Endothelial cell of umbilical vein (primary cell): ENCODE results near the gene MBIP. TPM values are rescaled to one million over a fixed set of nuclear protein-coding genes. Genes with fewer than 3 reads are reported as not detected.

Experiments used
- BruUV-seq: library from RNA; stranded (reverse); fragments of 400-500 nt; replicated peaks from 2 replicates; lab custom pipeline; 2021; lab: Mats Ljungman, UMichigan
- CTCF ChIA-PET: fragments of 300-600, 350-600 bp; sonication (Branson Sonifier 250); formaldehyde crosslinking; loops from one replicate; lab custom pipeline; 2021; ENCODE audit warnings: antibody characterized with exemption, inconsistent platforms; lab: Charles Lee
- POLR2A ChIA-PET: fragments of 300-600, 350-600 bp; sonication (Branson Sonifier 250); formaldehyde crosslinking; loops from one replicate; lab custom pipeline; 2021; ENCODE audit warnings: antibody characterized with exemption, inconsistent platforms; lab: Charles Lee
- DNase-seq: peaks from one replicate; pipeline ENCODE4 v3.0.0-alpha.2; 2011; ENCODE audit warnings: low read depth, low spot score
- FAIRE-seq: peaks from 2 replicates; lab custom pipeline; 2011; peaks lifted over from hg19 to GRCh38; lab: Jason Lieb, UNC
- H2AFZ ChIP-seq: 2 replicates; pipeline ENCODE4 v1.6.0; 2012; ENCODE audit warnings: low read depth, low read length, control low read depth, inconsistent platforms
- H3K27ac ChIP-seq: 2 replicates; pipeline ENCODE4 v1.5.1; 2011; ENCODE audit warnings: low read depth, mild to moderate bottlenecking, control low read depth, low read length, moderate library complexity; ENCODE audit not compliant: insufficient read depth
- H3K27me3 ChIP-seq, 2 experiments: 2 replicates each; pipeline versions ENCODE4 v1.6.0 to v1.6.1; 2011; ENCODE audit warnings: low read length in 2 of 2, mixed read lengths in 1 of 2; ENCODE audit not compliant: control insufficient read depth in 2 of 2, insufficient read depth in 2 of 2
- H3K36me3 ChIP-seq, 2 experiments: 2 replicates in 1 of 2; 3 replicates in 1 of 2; pipeline ENCODE4 v1.5.1; 2011; ENCODE audit warnings: low read length in 2 of 2, mild to moderate bottlenecking in 1 of 2, moderate library complexity in 1 of 2; ENCODE audit not compliant: control insufficient read depth in 2 of 2, insufficient read depth in 2 of 2; ENCODE audit errors: extremely low read depth in 1 of 2
- H3K4me1 ChIP-seq: 3 replicates; pipeline ENCODE4 v1.5.1; 2011; ENCODE audit warnings: mild to moderate bottlenecking, low read length; ENCODE audit not compliant: control insufficient read depth, insufficient read depth; ENCODE audit errors: extremely low read depth
- H3K4me2 ChIP-seq: 2 replicates; pipeline ENCODE4 v1.6.1; 2011; ENCODE audit warnings: low read length, control low read depth, mixed read lengths; ENCODE audit not compliant: insufficient read depth
- H3K4me3 ChIP-seq, 3 experiments: fragments of 200-600 bp in 1 of 3; sonication (generic), shearing (Covaris generic) in 1 of 3; replicated peaks in 1 of 3; 2 replicates each; pipeline ENCODE4 v1.5.1; 2011 to 2016; ENCODE audit warnings: control low read depth in 3 of 3, low read length in 3 of 3, mild to moderate bottlenecking in 2 of 3, inconsistent platforms in 1 of 3, low read depth in 1 of 3, moderate library complexity in 1 of 3; ENCODE audit not compliant: insufficient read depth in 1 of 3
- H3K79me2 ChIP-seq: 2 replicates; pipeline ENCODE4 v1.6.0; 2012; ENCODE audit warnings: low read length, inconsistent platforms; ENCODE audit not compliant: control insufficient read depth, insufficient read depth
- H3K9ac ChIP-seq: replicated peaks from 2 replicates; pipeline ENCODE3; 2011; ENCODE audit warnings: low read length, control low read depth; ENCODE audit not compliant: insufficient read depth; ENCODE audit errors: extremely low read depth
- H3K9me1 ChIP-seq: replicated peaks from 3 replicates; pipeline ENCODE4 v1.6.0; 2011; ENCODE audit warnings: mild to moderate bottlenecking, low read length; ENCODE audit not compliant: control insufficient read depth, insufficient read depth; ENCODE audit errors: extremely low read depth
- H3K9me3 ChIP-seq: replicated peaks from 2 replicates; pipeline ENCODE4 v1.5.1; 2012; ENCODE audit warnings: low read length, inconsistent platforms; ENCODE audit not compliant: control insufficient read depth, insufficient read depth
- H4K20me1 ChIP-seq: replicated peaks from 2 replicates; pipeline ENCODE3; 2011; ENCODE audit warnings: mild to moderate bottlenecking, low read length; ENCODE audit not compliant: control insufficient read depth, insufficient read depth; ENCODE audit errors: extremely low read depth
- EZH2 ChIP-seq: IDR thresholded peaks from 2 replicates; pipeline ENCODE4 v1.6.1; 2012; ENCODE audit warnings: borderline replicate concordance, low read depth, mild to moderate bottlenecking, moderate library complexity, low read length, inconsistent platforms; ENCODE audit not compliant: severe bottlenecking
- FOS ChIP-seq: IDR thresholded peaks from 2 replicates; pipeline ENCODE4 v1.6.1; 2011; ENCODE audit warnings: mild to moderate bottlenecking, low read length, moderate library complexity, borderline replicate concordance; ENCODE audit not compliant: insufficient read depth
- GATA2 ChIP-seq: IDR thresholded peaks from 2 replicates; pipeline ENCODE4 v1.7.0; 2011; ENCODE audit warnings: low read depth, mild to moderate bottlenecking, moderate library complexity, mixed read lengths, low read length; ENCODE audit not compliant: insufficient read length, insufficient read depth
- JUN ChIP-seq: IDR thresholded peaks from 2 replicates; pipeline ENCODE4 v1.6.1; 2011; ENCODE audit warnings: borderline replicate concordance, low read depth; ENCODE audit not compliant: insufficient read length, insufficient read depth
- MYC ChIP-seq: IDR thresholded peaks from one replicate; pipeline ENCODE4 v1.6.1; 2011; ENCODE audit warnings: mild to moderate bottlenecking, low read depth, low read length
- POLR2A ChIP-seq: IDR thresholded peaks from 2 replicates; pipeline ENCODE4 v1.6.1; 2012; ENCODE audit warnings: low read depth, mild to moderate bottlenecking, control low read depth, low read length
- POLR2AphosphoS5 ChIP-seq: IDR thresholded peaks from 2 replicates; pipeline ENCODE4 v1.6.1; 2012; ENCODE audit warnings: low read depth, mild to moderate bottlenecking, control low read depth, low read length, moderate library complexity; ENCODE audit not compliant: insufficient read depth
- dilution Hi-C: fragments of 300-500 bp; cut with MboI; formaldehyde crosslinking; loops from one replicate; pipeline ENCODE4 v1.15.0; 2019; ENCODE audit warnings: low sequenced_read_pairs; ENCODE audit not compliant: extremely low pct_ligation_motif_present
- intact Hi-C: fragments of 100-400 bp; cut with micrococcal nuclease; formaldehyde crosslinking; loops from one replicate; pipeline ENCODE4 v1.10.0; 2022
- polyA plus RNA-seq, 4 experiments: library from polyadenylated mRNA; depleted of rRNA in 3 of 4; stranded (reverse) in 3 of 4; unstranded in 1 of 4; fragments of >200 nt; gene quantifications; 2 replicates each; pipeline versions ENCODE4 v1.2.1 to v1.2.3, GENCODE V29; 2011 to 2012; ENCODE audit warnings: missing spikeins in 1 of 4
- total RNA-seq: library from RNA; stranded (reverse); gene quantifications from 2 replicates; pipeline ENCODE4 v1.2.3, GENCODE V29; 2021
- TF ChIP-seq, protein P1 (sequence below), 2 donors: IDR thresholded peaks; 1 replicate in 1 of 2; 2 replicates in 1 of 2; pipeline ENCODE4 v1.5.1; 2011; ENCODE audit warnings: low read length in 2 of 2, mild to moderate bottlenecking in 2 of 2, moderate library complexity in 2 of 2, control low read depth in 1 of 2, inconsistent platforms in 1 of 2, low read depth in 1 of 2; ENCODE audit not compliant: insufficient read depth in 1 of 2; ENCODE audit errors: extremely low read depth in 1 of 2
- TF ChIP-seq, protein P2 (sequence below): IDR thresholded peaks from 2 replicates; pipeline ENCODE4 v1.6.1; 2011; ENCODE audit not compliant: insufficient read depth, insufficient read length

MBIP gene
- total and polyA plus RNA-seq, 2 donors (not counting 3 experiments of a cell fraction or from before 2014, with no cell fraction given), result 8.8 to 14.5 TPM

DNA sequence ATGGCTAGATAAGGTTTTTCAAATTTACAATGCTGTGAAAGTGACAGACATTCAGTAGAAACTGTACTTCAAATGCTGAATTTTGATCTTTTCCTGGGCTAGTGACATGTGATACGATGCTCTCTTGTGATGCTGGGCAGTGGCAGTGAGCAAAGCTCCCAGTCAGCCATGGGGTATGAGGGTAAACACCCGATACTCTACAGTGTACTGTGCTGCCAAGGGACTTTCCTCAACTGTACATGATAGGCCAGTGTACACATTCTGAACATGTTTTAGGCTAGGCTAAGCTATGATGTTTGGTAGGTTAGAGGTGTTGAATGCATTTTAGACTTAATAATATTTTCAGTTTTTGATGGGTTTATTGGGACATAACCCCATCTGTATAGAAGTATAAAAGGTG, 17.6 kb downstream of the MBIP start:
- FAIRE-seq, result no peak
- Histone ChIP-seq H3K27me3 (no peaks in the 10 kb centered on the region), H3K79me2 (no peaks in the 10 kb centered on the region), H4K20me1 (no peaks in the 10 kb centered on the region), H3K9me3 (no peaks in the 10 kb centered on the region), H3K4me1 (peaks cover 9% of the 10 kb centered on the region), H3K9me1 (no peaks in the 10 kb centered on the region), H2AFZ (no peak overlapping the region), H3K9ac (no peak overlapping the region), H3K36me3 (peaks cover 2 to 6% of the 10 kb centered on the region in 2 experiments), H3K27ac (no peak overlapping the region), H3K4me3 (no peak overlapping the region), H3K4me2 (no peak overlapping the region)
- POLR2A ChIA-PET, result no interaction called here
- intact Hi-C loops (no loop called here), dilution Hi-C loops (no loop called here)
- no peak for DNase-seq
- TF ChIP-seq MYC (no peak), POLR2AphosphoS5 (no peak)
- TF ChIP-seq, protein P1, sequence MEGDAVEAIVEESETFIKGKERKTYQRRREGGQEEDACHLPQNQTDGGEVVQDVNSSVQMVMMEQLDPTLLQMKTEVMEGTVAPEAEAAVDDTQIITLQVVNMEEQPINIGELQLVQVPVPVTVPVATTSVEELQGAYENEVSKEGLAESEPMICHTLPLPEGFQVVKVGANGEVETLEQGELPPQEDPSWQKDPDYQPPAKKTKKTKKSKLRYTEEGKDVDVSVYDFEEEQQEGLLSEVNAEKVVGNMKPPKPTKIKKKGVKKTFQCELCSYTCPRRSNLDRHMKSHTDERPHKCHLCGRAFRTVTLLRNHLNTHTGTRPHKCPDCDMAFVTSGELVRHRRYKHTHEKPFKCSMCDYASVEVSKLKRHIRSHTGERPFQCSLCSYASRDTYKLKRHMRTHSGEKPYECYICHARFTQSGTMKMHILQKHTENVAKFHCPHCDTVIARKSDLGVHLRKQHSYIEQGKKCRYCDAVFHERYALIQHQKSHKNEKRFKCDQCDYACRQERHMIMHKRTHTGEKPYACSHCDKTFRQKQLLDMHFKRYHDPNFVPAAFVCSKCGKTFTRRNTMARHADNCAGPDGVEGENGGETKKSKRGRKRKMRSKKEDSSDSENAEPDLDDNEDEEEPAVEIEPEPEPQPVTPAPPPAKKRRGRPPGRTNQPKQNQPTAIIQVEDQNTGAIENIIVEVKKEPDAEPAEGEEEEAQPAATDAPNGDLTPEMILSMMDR (IDR thresholded peaks at IDR 0.05; ENCODE audit: extremely low read depth in 1 of 2, insufficient read depth in 1 of 2, low read depth in 1 of 2, low read length in 2 of 2), result no peak
- CTCF ChIA-PET, result no interaction called here
- no TSS peak for BruUV-seq

DNA sequence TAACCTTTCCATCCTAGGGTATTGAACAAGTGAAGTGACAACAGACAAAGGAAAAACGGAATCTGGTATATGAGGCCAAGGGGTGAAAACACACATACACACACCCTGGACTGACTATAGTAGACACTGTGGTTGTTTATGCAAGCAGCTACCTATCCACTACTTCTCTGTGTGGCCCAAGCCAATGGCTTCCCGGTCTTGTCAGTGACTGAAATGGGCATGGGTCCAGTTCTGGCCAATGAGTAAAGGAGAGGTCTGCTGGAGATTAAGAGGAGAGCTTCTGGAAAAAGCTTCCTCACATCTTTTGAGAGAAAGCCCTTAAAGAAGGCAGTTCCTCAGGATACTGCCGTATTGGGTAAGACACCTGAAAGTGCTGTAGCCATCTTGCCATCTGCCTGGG, 19.3 kb downstream of the MBIP start:
- Histone ChIP-seq H3K9me1 (no peaks in the 10 kb centered on the region), H3K27me3 (no peaks in the 10 kb centered on the region), H3K4me2 (no peak overlapping the region), H4K20me1 (no peaks in the 10 kb centered on the region), H2AFZ (no peak overlapping the region), H3K9me3 (no peaks in the 10 kb centered on the region), H3K9ac (no peak overlapping the region), H3K4me3 (no peak overlapping the region), H3K36me3 (peaks cover 2 to 12% of the 10 kb centered on the region in 2 experiments), H3K79me2 (no peaks in the 10 kb centered on the region), H3K27ac (no peak overlapping the region), H3K4me1 (peaks cover 9% of the 10 kb centered on the region)
- no peak for FAIRE-seq
- ChIA-PET CTCF (interaction anchor here (1.1 kb wide), 1 partner anchor 12 kb away, joined by 4 read pairs; no protein-coding TSS in a partner anchor), POLR2A (no interaction called here)
- TF ChIP-seq FOS (no peak), GATA2 (no peak), EZH2 (no peak), POLR2A (no peak), MYC (no peak), POLR2AphosphoS5 (no peak), JUN (no peak)
- TF ChIP-seq, protein P1 (IDR thresholded peaks at IDR 0.05; ENCODE audit: extremely low read depth in 1 of 2, insufficient read depth in 1 of 2, low read depth in 1 of 2, low read length in 2 of 2), result no peak
- TF ChIP-seq, protein P2, sequence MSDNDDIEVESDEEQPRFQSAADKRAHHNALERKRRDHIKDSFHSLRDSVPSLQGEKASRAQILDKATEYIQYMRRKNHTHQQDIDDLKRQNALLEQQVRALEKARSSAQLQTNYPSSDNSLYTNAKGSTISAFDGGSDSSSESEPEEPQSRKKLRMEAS, result no peak
- no peak for DNase-seq
- dilution Hi-C loops (no loop called here), intact Hi-C loops (loop anchor here (2.0 kb wide), 1 partner anchor 18 kb away; no protein-coding TSS in a partner anchor)
- no TSS peak for BruUV-seq
